Right lobe of liver (tissue), 4 donors: ENCODE results near the gene HDAC4.

Experiments
- POLR2A ChIP-seq: fragments of 450-650 bp; IDR thresholded peaks from one replicate; pipeline ENCODE4 v1.6.1; 2017; ENCODE audit warnings: antibody characterized with exemption, mild to moderate bottlenecking
- TF ChIP-seq, protein P1 (sequence below), 4 donors: fragments of 200-600 bp in 3 of 4; fragments of 450-650 bp in 1 of 4; IDR thresholded peaks; one replicate each; pipeline versions ENCODE4 v1.5.1 to v1.8.0; 2016 to 2022; ENCODE audit warnings: antibody characterized with exemption in 4 of 4, mild to moderate bottlenecking in 2 of 4
- donor health status: DM: no; HTN: no; CAD: no.
- donor health status: DM: no; HTN: no; CAD: no.
- donor health status: DM: no; HTN: yes; CAD: no.

DNA sequence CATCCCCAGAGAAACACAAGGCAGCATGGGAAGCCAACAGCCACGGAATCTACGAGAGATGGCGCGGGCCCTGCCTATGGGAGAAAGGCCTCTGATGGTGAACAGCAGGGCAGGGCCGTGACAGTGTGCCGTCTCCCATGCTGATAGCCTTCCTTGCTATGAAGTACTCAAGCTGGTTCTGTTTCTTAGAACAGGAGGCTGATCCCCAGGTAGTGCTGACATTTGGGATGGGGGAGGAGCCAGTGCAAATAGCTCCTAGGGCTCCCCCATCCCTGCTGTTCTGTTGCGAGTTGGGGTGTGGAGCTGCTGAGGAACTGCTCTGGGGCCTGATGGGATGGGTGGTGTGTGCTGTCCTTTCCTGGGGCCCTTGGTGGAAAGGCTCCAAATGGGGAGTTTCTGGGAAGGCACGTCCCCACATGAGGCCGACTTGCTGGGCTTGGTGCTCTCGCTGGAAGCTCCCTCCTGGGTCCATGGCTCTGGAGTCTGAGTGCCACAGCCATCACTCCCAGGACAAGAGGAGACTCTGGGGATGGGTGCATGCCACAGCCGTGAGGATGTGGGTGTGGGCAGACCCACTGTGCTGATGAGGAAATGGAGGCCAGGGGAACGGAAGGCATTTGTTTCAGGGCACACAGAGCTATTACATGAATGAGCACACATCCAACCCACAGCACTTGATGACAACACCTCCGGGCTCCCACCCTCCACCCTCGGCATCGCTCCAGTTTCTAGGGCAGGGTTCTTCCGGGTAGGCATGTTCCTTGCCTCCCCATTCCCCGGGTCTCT, 246.8 kb downstream of the HDAC4 start:
- TF ChIP-seq, protein P1, sequence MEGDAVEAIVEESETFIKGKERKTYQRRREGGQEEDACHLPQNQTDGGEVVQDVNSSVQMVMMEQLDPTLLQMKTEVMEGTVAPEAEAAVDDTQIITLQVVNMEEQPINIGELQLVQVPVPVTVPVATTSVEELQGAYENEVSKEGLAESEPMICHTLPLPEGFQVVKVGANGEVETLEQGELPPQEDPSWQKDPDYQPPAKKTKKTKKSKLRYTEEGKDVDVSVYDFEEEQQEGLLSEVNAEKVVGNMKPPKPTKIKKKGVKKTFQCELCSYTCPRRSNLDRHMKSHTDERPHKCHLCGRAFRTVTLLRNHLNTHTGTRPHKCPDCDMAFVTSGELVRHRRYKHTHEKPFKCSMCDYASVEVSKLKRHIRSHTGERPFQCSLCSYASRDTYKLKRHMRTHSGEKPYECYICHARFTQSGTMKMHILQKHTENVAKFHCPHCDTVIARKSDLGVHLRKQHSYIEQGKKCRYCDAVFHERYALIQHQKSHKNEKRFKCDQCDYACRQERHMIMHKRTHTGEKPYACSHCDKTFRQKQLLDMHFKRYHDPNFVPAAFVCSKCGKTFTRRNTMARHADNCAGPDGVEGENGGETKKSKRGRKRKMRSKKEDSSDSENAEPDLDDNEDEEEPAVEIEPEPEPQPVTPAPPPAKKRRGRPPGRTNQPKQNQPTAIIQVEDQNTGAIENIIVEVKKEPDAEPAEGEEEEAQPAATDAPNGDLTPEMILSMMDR (IDR thresholded peaks at IDR 0.05) = no peak
- no peak for TF ChIP-seq POLR2A
